CD14-positive monocyte (primary cell): ENCODE measurements around the gene BACH2. TPM values are rescaled to one million over a fixed set of nuclear protein-coding genes. Genes with fewer than 3 reads are reported as not detected.

Source experiments
- DNase-seq, 3 donors: peaks; one replicate each; pipeline ENCODE4 v3.0.0-alpha.2; 2011 to 2022
- H2AFZ ChIP-seq: 2 replicates; pipeline ENCODE4 v1.6.0; 2012; ENCODE audit warnings: mild to moderate bottlenecking, low read depth, low read length, inconsistent platforms; ENCODE audit not compliant: insufficient read depth, poor library complexity, severe bottlenecking
- H3K27ac ChIP-seq, 2 donors: 1 replicate in 1 of 2; 2 replicates in 1 of 2; pipeline ENCODE4 v1.5.1; 2012 to 2013; ENCODE audit warnings: low read length in 2 of 2, control low read depth in 1 of 2, inconsistent platforms in 1 of 2, low read depth in 1 of 2, mild to moderate bottlenecking in 1 of 2
- H3K27me3 ChIP-seq, 2 donors: one replicate each; pipeline versions ENCODE4 v1.6.0 to v1.6.1; 2011 to 2013; ENCODE audit warnings: low read length in 2 of 2; ENCODE audit not compliant: control insufficient read depth in 2 of 2, insufficient read depth in 2 of 2
- H3K36me3 ChIP-seq, 2 donors: replicated peaks in 1 of 2; 1 replicate in 1 of 2; 2 replicates in 1 of 2; pipeline versions ENCODE4 v1.5.1 to v1.6.1; 2012 to 2013; ENCODE audit warnings: low read length in 2 of 2, control low read depth in 1 of 2, inconsistent platforms in 1 of 2, mild to moderate bottlenecking in 1 of 2; ENCODE audit not compliant: insufficient read depth in 2 of 2, control insufficient read depth in 1 of 2
- H3K4me1 ChIP-seq, 2 donors: 1 replicate in 1 of 2; 2 replicates in 1 of 2; pipeline versions ENCODE4 v1.5.1 to v1.6.1; 2012 to 2013; ENCODE audit warnings: low read length in 2 of 2, control low read depth in 1 of 2, inconsistent platforms in 1 of 2, mild to moderate bottlenecking in 1 of 2, moderate library complexity in 1 of 2; ENCODE audit not compliant: insufficient read depth in 2 of 2, control insufficient read depth in 1 of 2
- H3K4me2 ChIP-seq: replicated peaks from 2 replicates; pipeline ENCODE3; 2012; ENCODE audit warnings: low read length, moderate library complexity, mild to moderate bottlenecking; ENCODE audit not compliant: poor library complexity, severe bottlenecking; ENCODE audit errors: extremely low read depth
- H3K4me3 ChIP-seq, 3 experiments: fragments of 200-600 bp in 1 of 3; sonication (generic) in 1 of 3; replicated peaks in 1 of 3; 1 replicate in 2 of 3; 2 replicates in 1 of 3; pipeline ENCODE4 v1.5.1; 2011 to 2013; ENCODE audit warnings: low read length in 3 of 3, mild to moderate bottlenecking in 3 of 3, control low read depth in 2 of 3, low read depth in 2 of 3, inconsistent platforms in 1 of 3, moderate library complexity in 1 of 3
- H3K79me2 ChIP-seq: 2 replicates; pipeline ENCODE4 v1.6.0; 2012; ENCODE audit warnings: mild to moderate bottlenecking, control low read depth, inconsistent platforms, low read length, moderate library complexity; ENCODE audit not compliant: insufficient read depth
- H3K9ac ChIP-seq: 2 replicates; pipeline ENCODE4 v1.6.0; 2017; ENCODE audit warnings: low read length, mild to moderate bottlenecking; ENCODE audit not compliant: insufficient read depth, poor library complexity, severe bottlenecking
- H3K9me3 ChIP-seq, 2 donors: replicated peaks in 1 of 2; 1 replicate in 1 of 2; 2 replicates in 1 of 2; pipeline versions ENCODE4 v1.5.1 to v1.6.1; 2012 to 2013; ENCODE audit warnings: low read length in 2 of 2, control low read depth in 1 of 2; ENCODE audit not compliant: control insufficient read depth in 1 of 2, insufficient read depth in 1 of 2
- H4K20me1 ChIP-seq: 2 replicates; pipeline ENCODE4 v1.6.0; 2012; ENCODE audit warnings: mild to moderate bottlenecking, low read length, control low read depth, moderate library complexity; ENCODE audit not compliant: insufficient read depth
- H3K27ac Mint-ChIP-seq, 7 donors: one replicate each; pipeline ENCODE4 v1.8.0; 2020; ENCODE audit warnings: mild to moderate bottlenecking in 7 of 7, mixed read lengths in 7 of 7, moderate library complexity in 6 of 7, inconsistent platforms in 2 of 7
- H3K27me3 Mint-ChIP-seq, 3 donors: one replicate each; pipeline ENCODE4 v1.8.0; 2021 to 2022; ENCODE audit warnings: low read depth in 3 of 3, mild to moderate bottlenecking in 3 of 3, mixed read lengths in 3 of 3, moderate library complexity in 3 of 3, inconsistent platforms in 1 of 3
- H3K36me3 Mint-ChIP-seq, 2 donors: one replicate each; pipeline ENCODE4 v1.8.0; 2020; ENCODE audit warnings: mixed read lengths in 2 of 2, inconsistent platforms in 1 of 2, mild to moderate bottlenecking in 1 of 2
- H3K4me1 Mint-ChIP-seq: one replicate; pipeline ENCODE4 v1.8.0; 2020; ENCODE audit warnings: mild to moderate bottlenecking, mixed read lengths
- H3K4me3 Mint-ChIP-seq, 2 donors: one replicate each; pipeline ENCODE4 v1.8.0; 2020; ENCODE audit warnings: mild to moderate bottlenecking in 2 of 2, mixed read lengths in 2 of 2, moderate library complexity in 1 of 2
- H3K9me3 Mint-ChIP-seq, 7 donors: one replicate each; pipeline ENCODE4 v1.8.0; 2020 to 2022; ENCODE audit warnings: mixed read lengths in 7 of 7, mild to moderate bottlenecking in 6 of 7, moderate library complexity in 6 of 7, inconsistent platforms in 2 of 7
- CTCF ChIP-seq: fragments of 200-600 bp; IDR thresholded peaks from one replicate; pipeline ENCODE4 v1.8.0; 2022; ENCODE audit warnings: antibody characterized with exemption, mild to moderate bottlenecking
- WGBS: methylation state at CpG from one replicate; pipeline ENCODE4 v1.1.5; 2013; ENCODE audit warnings: missing lambda C conversion rate; ENCODE audit not compliant: insufficient coverage; 5-methylcytosine and 5-hydroxymethylcytosine counted together
- intact Hi-C, 2 donors: fragments of 100-400 bp; cut with micrococcal nuclease; formaldehyde crosslinking; loops; one replicate each; pipeline versions ENCODE4 v1.15.0 to v1.15.1; 2023
- polyA plus RNA-seq, 3 donors: library from polyadenylated mRNA; depleted of rRNA in 1 of 3; unstranded in 2 of 3; stranded (reverse) in 1 of 3; fragments of 300-500 nt in 2 of 3; fragments of >200 nt in 1 of 3; fragmentation: Illumina TruSeq in 2 of 3; gene quantifications; 1 replicate in 2 of 3; 2 replicates in 1 of 3; pipeline ENCODE4 v1.2.3, GENCODE V29; 2012 to 2021

The BACH2 gene
- polyA plus RNA-seq, 3 donors = 0.04 to 0.09 (median 0.05) TPM

GRCh38 chr6:90127595-90127994 is 169.0 kb downstream of the BACH2 start:
- Histone ChIP-seq H3K9me3 (no peaks in the 10 kb centered on the region), H3K4me1 (peaks cover 15 to 16% of the 10 kb centered on the region in 2 donors), H3K4me3 (no peak overlapping the region), H3K27ac (no peak overlapping the region), H4K20me1 (no peaks in the 10 kb centered on the region), H3K79me2 (no peaks in the 10 kb centered on the region), H3K9ac (peak overlapping the region; percentile 16), H2AFZ (peak overlapping the region; percentile 26), H3K36me3 (no peaks in the 10 kb centered on the region), H3K4me2 (no peak overlapping the region), H3K27me3 (no peaks in the 10 kb centered on the region)
- no peak for TF ChIP-seq CTCF
- peak overlapping the region in 1 of 2 donors; percentile 52 for H3K4me3 Mint-ChIP-seq
- no peak for DNase-seq
- H3K36me3 Mint-ChIP-seq = no peaks in the 10 kb centered on the region
- peaks cover 0 to 2% (median 0%) of the 10 kb centered on the region in 7 donors for H3K9me3 Mint-ChIP-seq
- H3K4me1 Mint-ChIP-seq = peaks cover 33% of the 10 kb centered on the region
- peak overlapping the region in 3 of 7 donors; percentile 25 to 55 (median 50) for H3K27ac Mint-ChIP-seq
- WGBS = 35% methylated on average over 6 of the region's 7 CpGs
- intact Hi-C loops = no loop called here
- no peaks in the 10 kb centered on the region for H3K27me3 Mint-ChIP-seq

GRCh38 chr6:90126839-90127238 is 169.8 kb downstream of the BACH2 start:
- TF ChIP-seq CTCF = no peak
- Histone ChIP-seq H3K27ac (no peak overlapping the region), H3K4me2 (no peak overlapping the region), H3K9me3 (no peaks in the 10 kb centered on the region), H3K36me3 (no peaks in the 10 kb centered on the region), H4K20me1 (no peaks in the 10 kb centered on the region), H3K9ac (no peak overlapping the region), H3K4me3 (no peak overlapping the region), H3K27me3 (no peaks in the 10 kb centered on the region), H3K4me1 (peaks cover 9 to 10% of the 10 kb centered on the region in 2 donors), H3K79me2 (no peaks in the 10 kb centered on the region), H2AFZ (peak overlapping the region; percentile 26)
- Mint-ChIP-seq H3K4me1 (peaks cover 26% of the 10 kb centered on the region), H3K4me3 (peak overlapping the region in 1 of 2 donors; percentile 52), H3K27me3 (no peaks in the 10 kb centered on the region), H3K27ac (peak overlapping the region in 1 of 7 donors; percentile 25), H3K36me3 (no peaks in the 10 kb centered on the region), H3K9me3 (peaks cover 0 to 2% (median 0%) of the 10 kb centered on the region in 7 donors)
- 92% methylated on average over 2 of the region's 4 CpGs for WGBS
- DNase-seq = no peak
- intact Hi-C loops = no loop called here
